Pancreas (tissue), 10 donors: ENCODE results near the gene NSF. TPM values are rescaled to one million over a fixed set of nuclear protein-coding genes. Genes with fewer than 3 reads are reported as not detected.

Source experiments
- ATAC-seq, 4 donors: fragments of 200-7000 bp; cut with Tn5 transposase; one replicate each; pipeline versions ENCODE4 v1.8.0 to v1.9.1; 2020; ENCODE audit warnings: mild to moderate bottlenecking in 4 of 4, moderate library complexity in 4 of 4
- DNase-seq, 6 donors: peaks; one replicate each; pipeline ENCODE4 v3.0.0-alpha.2; 2020
- FAIRE-seq: peaks from 2 replicates; lab custom pipeline; 2012; peaks lifted over from hg19 to GRCh38; lab: Jason Lieb, UNC
- H3K27ac ChIP-seq, 4 donors: fragments of 200-600 bp; sonication (generic); 1 replicate in 3 of 4; 2 replicates in 1 of 4; pipeline versions ENCODE4 v1.5.0 to v1.8.0; 2020
- H3K27me3 ChIP-seq, 4 donors: fragments of 200-600 bp; one replicate each; pipeline ENCODE4 v1.8.0; 2021
- H3K36me3 ChIP-seq, 3 donors: fragments of 200-600 bp; sonication (generic) in 1 of 3; one replicate each; pipeline versions ENCODE4 v1.5.0 to v1.8.0; 2020 to 2021
- H3K4me1 ChIP-seq, 3 donors: fragments of 200-600 bp; one replicate each; pipeline ENCODE4 v1.8.0; 2021
- H3K4me3 ChIP-seq, 4 donors: fragments of 200-600 bp; sonication (generic) in 2 of 4; one replicate each; pipeline versions ENCODE4 v1.5.0 to v1.8.0; 2020 to 2021
- H3K9me3 ChIP-seq, 4 donors: fragments of 200-600 bp; one replicate each; pipeline ENCODE4 v1.8.0; 2021
- whole genome bisulfite sequencing, 2 donors: extraction: QIAGEN DNeasy Blood & Tissue Kit; methylation state at CpG; one replicate each; pipeline ENCODE4 v1.1.7; 2013; 5-methylcytosine and 5-hydroxymethylcytosine counted together
- intact Hi-C, 3 donors: fragments of 100-400 bp; cut with DNase I; formaldehyde crosslinking; loops; one replicate each; pipeline versions ENCODE4 v1.11.1 to v1.14.2; 2022
- polyA plus RNA-seq, 2 donors: library from polyadenylated mRNA; stranded (reverse); fragments of 200-250 nt; gene quantifications; one replicate each; pipeline ENCODE4 v1.2.3, GENCODE V29; 2013
- total RNA-seq, 6 donors: library from RNA; stranded (reverse); fragmentation: NEBNext Ultra II Directional in 4 of 6; extraction: Animal tissue kit (Norgen Biotek cat#: 25700) in 4 of 6; gene quantifications; one replicate each; pipeline versions ENCODE4 v1.2.1 to v1.2.4, GENCODE V29; 2021 to 2023
- TF ChIP-seq, protein P1 (sequence below), 4 donors: fragments of 200-600 bp; sonication (generic) in 3 of 4; IDR thresholded peaks; one replicate each; pipeline versions ENCODE4 v1.5.0 to v1.8.0; 2021; ENCODE audit warnings: antibody characterized with exemption in 4 of 4
- donor health status: healthy with polysubstance abuse.
- donor health status: DM: no; HTN: no; CAD: no; lungs with moderate emphysema.
- donor health status: DM: no; HTN: no; CAD: no.
- donor health status: control.
- donor health status: control.
- donor health status: Bipolar disorder and iron deficiency.
- donor health status: DM: yes; HTN: yes; CAD: no.
- donor health status: DM: no; HTN: no; CAD: no.
- donor health status: DM: no; HTN: no; CAD: no.
- donor health status: DM: yes; HTN: yes; CAD: no.

The NSF gene
- total and polyA plus RNA-seq, 8 donors = 6.2 to 32.4 (median 29.0) TPM

DNA sequence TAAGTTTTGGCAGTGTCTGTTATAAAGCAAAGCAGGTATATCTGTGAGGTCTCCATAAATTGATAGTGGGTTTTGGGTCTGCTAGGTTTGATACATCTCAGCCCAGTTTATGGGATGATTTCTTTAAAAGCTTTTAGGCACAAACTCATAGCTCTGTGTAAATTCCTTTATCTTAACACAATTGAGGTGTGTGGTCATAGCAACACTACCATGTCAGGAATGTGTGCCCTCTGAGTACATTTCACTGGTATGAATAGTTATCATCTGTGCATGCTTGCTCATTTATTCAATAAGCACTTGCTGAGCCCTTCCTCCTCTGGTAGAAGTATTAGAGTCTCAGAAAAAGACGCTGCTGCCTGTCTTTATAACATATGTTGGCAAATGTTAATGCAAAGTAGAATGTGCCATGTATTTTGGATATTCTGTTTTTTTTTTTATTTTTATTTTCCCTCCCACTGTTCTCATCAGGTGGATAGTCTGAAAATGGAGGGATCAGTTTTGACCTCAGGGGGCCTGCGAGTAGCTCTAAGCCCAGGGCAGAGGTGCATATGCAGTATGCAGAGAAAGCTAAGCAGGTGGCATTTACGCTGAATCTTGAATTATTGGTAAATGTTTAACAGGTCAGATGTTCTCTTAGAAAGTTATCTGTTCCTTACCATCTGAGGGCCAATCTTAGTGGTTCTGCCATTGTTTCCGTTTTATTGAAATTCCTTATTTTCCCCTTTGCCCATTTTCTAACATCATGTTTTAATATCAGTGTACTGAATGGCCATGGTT, 137.3 kb downstream of the NSF start:
- WGBS, 2 donors = 54 to 60% methylated on average over 4 of the region's 4 CpGs
- Histone ChIP-seq H3K36me3 (no peaks in the 10 kb centered on the region), H3K9me3 (no peaks in the 10 kb centered on the region), H3K27me3 (no peaks in the 10 kb centered on the region), H3K27ac (no peak overlapping the region), H3K4me1 (no peaks in the 10 kb centered on the region), H3K4me3 (no peak overlapping the region)
- FAIRE-seq = no peak
- DNase-seq = no peak
- ATAC-seq = peak in 2 of 4 donors; percentile 43 to 73
- intact Hi-C loops = no loop called here
- TF ChIP-seq, protein P1, sequence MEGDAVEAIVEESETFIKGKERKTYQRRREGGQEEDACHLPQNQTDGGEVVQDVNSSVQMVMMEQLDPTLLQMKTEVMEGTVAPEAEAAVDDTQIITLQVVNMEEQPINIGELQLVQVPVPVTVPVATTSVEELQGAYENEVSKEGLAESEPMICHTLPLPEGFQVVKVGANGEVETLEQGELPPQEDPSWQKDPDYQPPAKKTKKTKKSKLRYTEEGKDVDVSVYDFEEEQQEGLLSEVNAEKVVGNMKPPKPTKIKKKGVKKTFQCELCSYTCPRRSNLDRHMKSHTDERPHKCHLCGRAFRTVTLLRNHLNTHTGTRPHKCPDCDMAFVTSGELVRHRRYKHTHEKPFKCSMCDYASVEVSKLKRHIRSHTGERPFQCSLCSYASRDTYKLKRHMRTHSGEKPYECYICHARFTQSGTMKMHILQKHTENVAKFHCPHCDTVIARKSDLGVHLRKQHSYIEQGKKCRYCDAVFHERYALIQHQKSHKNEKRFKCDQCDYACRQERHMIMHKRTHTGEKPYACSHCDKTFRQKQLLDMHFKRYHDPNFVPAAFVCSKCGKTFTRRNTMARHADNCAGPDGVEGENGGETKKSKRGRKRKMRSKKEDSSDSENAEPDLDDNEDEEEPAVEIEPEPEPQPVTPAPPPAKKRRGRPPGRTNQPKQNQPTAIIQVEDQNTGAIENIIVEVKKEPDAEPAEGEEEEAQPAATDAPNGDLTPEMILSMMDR (IDR thresholded peaks at IDR 0.05) = no peak

DNA sequence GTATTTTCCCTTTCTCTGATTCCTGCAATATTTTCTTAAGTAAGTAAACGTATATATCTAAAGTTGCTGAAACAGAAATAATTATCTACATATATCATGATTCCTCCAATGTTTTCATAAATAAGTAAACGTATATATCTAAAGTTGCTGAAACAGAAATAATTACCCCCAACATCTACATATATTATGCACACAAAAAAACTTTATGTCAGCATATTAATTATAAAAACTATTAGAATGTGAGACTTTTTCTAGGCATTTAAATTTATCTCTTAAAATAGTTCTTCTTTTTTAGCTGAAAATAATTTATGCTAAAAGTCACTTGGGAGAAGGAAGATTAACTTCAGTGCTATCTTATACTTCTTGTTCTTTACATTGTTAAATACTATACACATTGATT, 139.6 kb downstream of the NSF start:
- no peak for DNase-seq
- TF ChIP-seq, protein P1 (IDR thresholded peaks at IDR 0.05) = no peak
- Histone ChIP-seq H3K27me3 (no peaks in the 10 kb centered on the region), H3K36me3 (no peaks in the 10 kb centered on the region), H3K27ac (no peak overlapping the region), H3K4me1 (no peaks in the 10 kb centered on the region), H3K4me3 (no peak overlapping the region), H3K9me3 (no peaks in the 10 kb centered on the region)
- intact Hi-C loops = no loop called here
- peak; percentile 67 for FAIRE-seq
- ATAC-seq = no peak
- 78 to 79% methylated on average over 2 of the region's 2 CpGs for WGBS, 2 donors

DNA sequence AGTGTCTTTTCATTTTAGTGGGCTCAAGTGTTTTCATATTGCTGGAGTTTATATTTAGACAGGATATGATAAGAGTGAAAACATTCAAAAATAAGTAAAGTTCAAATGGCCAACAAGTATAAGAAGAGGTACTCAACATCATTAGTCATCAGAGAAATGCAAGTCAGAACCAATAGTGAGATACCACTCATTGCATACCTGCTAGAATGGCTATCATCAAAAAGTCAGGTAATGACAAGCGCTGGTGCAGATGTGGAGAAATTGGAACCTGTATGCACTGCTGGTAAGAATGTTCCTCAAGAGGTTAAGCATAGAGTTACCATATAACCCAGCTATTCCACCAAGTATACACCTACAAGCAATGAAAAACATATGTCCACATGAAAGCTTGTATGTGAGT, 140.2 kb downstream of the NSF start:
- TF ChIP-seq, protein P1 (IDR thresholded peaks at IDR 0.05) = no peak
- ATAC-seq (no peak), DNase-seq (no peak), FAIRE-seq (no peak)
- Histone ChIP-seq H3K27me3 (no peaks in the 10 kb centered on the region), H3K36me3 (no peaks in the 10 kb centered on the region), H3K4me3 (no peak overlapping the region), H3K4me1 (no peaks in the 10 kb centered on the region), H3K9me3 (no peaks in the 10 kb centered on the region), H3K27ac (no peak overlapping the region)
- intact Hi-C loops = no loop called here
- WGBS, 2 donors = 96 to 98% methylated on average over 1 of the region's 1 CpG

DNA sequence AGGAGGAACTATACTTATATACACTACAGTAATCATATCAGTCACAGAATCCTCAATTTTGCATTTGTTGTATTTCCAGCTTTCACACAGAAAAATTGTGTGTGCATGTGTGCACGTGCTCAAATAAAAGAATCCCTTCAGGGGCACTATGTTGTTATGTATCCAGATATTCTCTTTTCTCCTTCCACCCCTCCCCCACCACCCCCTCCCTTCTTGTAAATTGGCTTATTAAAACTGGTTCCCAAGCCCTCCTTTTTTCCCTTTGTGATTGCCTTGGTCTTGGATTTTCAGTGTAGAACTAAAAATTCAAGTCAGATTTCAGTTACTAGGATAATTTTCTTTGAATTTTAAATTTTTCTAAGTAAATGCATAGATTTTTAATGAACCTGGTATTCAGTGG, 141.7 kb downstream of the NSF start:
- H3K9me3 ChIP-seq = no peaks in the 10 kb centered on the region
- 91 to 93% methylated on average over 1 of the region's 1 CpG for WGBS, 2 donors
- H3K27me3 ChIP-seq = no peaks in the 10 kb centered on the region
- no peak overlapping the region for H3K27ac ChIP-seq
- FAIRE-seq (no peak), DNase-seq (no peak), ATAC-seq (no peak)
- H3K4me1 ChIP-seq = no peaks in the 10 kb centered on the region
- TF ChIP-seq, protein P1 (IDR thresholded peaks at IDR 0.05) = no peak
- H3K4me3 ChIP-seq = no peak overlapping the region
- no peaks in the 10 kb centered on the region for H3K36me3 ChIP-seq
- intact Hi-C loops = no loop called here

DNA sequence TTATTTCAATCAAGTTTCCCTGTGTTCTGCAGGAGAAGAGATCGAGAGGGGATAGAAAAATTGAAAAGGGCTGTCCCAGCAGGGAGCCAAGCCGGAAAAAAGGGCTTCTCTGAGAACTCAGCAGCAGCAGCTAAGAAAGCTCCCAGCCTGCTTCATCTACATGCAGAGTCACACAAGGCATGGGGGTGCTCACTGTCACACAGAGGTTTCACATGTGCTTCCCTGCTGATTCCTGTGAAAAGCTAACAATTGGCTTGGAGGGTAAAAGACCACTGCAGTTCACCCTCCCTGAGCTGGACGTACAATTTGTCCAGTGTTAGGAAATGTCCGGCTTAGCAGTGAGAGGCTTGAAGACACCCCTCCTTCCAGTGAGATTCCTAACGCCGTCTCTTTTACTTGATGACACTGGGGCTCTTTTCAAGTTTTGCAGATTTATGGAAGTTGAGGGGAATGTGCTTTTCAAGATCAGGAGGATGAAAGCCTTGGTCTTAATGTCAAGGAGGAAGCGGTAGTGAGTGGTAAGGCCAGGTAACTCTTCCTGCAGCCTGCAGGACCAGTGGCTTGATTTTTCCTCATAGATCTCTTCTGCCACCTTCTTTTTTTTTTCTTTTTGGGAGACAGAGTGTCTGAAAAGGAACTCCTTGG, 142.4 kb downstream of the NSF start:
- no peak overlapping the region for H3K4me3 ChIP-seq
- no peak for FAIRE-seq
- H3K27me3 ChIP-seq = no peaks in the 10 kb centered on the region
- TF ChIP-seq, protein P1 (IDR thresholded peaks at IDR 0.05) = no peak
- H3K27ac ChIP-seq = no peak overlapping the region
- no peaks in the 10 kb centered on the region for H3K4me1 ChIP-seq
- DNase-seq = no peak
- H3K9me3 ChIP-seq = no peaks in the 10 kb centered on the region
- no peaks in the 10 kb centered on the region for H3K36me3 ChIP-seq
- no peak for ATAC-seq
- intact Hi-C loops = no loop called here
- WGBS, 2 donors = 87 to 88% methylated on average over 7 of the region's 7 CpGs
